ENCODE data around the gene PGF. TPM values are rescaled to one million over a fixed set of nuclear protein-coding genes. Genes with fewer than 3 reads are reported as not detected.

PGF gene
- total RNA-seq, 1 experiment from 2014 or later: 6.4 TPM

- no TSS peak for BruUV-seq (replicated peaks)
These were observed 41.9 kb downstream of the PGF start for GRCh38 chr14:74913393-74913910.

More at GRCh38 chr14:74913393-74913910, 41.9 kb downstream of the PGF start:
- ATAC-seq (no peak), DNase-seq (ENCODE audit: low read depth, low spot score) (no peak)
- TF ChIP-seq ZBTB33 (IDR thresholded peaks at IDR 0.05; ENCODE audit: extremely low read depth, insufficient replicate concordance, low read length) (no peak), ZFX (IDR thresholded peaks at IDR 0.05) (no peak), FOSL1 (IDR thresholded peaks at IDR 0.05; ENCODE audit: low read depth) (no peak), SP1 (IDR thresholded peaks at IDR 0.05; ENCODE audit: low read depth) (no peak), RAD21 (IDR thresholded peaks at IDR 0.05; ENCODE audit: low read depth) (no peak), CTCF (IDR thresholded peaks at IDR 0.05 in 2 of 3, conservative IDR thresholded peaks at IDR 0.05 in 1 of 3; ENCODE audit: borderline replicate concordance in 1 of 3, insufficient read depth in 1 of 3, low read depth in 2 of 3, low read length in 2 of 3) (no peak), ELF1 (IDR thresholded peaks at IDR 0.05; ENCODE audit: borderline replicate concordance, low read depth) (no peak), ZNF274 (IDR thresholded peaks at IDR 0.05; ENCODE audit: low read depth, low read length) (no peak), EZH2phosphoT487 (IDR thresholded peaks at IDR 0.05; ENCODE audit: borderline replicate concordance) (no peak)
- Histone ChIP-seq H2AFZ (ENCODE audit: low read depth, low read length, poor library complexity, severe bottlenecking) (no peak overlapping the region), H3K27me3 (ENCODE audit: insufficient read depth, low read length) (no peaks in the 10 kb centered on the region), H3K9ac (ENCODE audit: low read length) (no peak overlapping the region), H3K27ac (ENCODE audit: low read depth, low read length) (no peak overlapping the region), H3K4me3 (replicated peaks in 1 of 2; ENCODE audit: low read depth in 1 of 2, low read length in 2 of 2) (no peak overlapping the region), H3K36me3 (ENCODE audit: control insufficient read depth in 1 of 2, insufficient read depth in 2 of 2, low read length in 2 of 2) (no peaks in the 10 kb centered on the region), H3K79me2 (ENCODE audit: insufficient read depth, low read length) (no peaks in the 10 kb centered on the region), H3K9me2 (ENCODE audit: insufficient read depth) (no peaks in the 10 kb centered on the region), H4K20me1 (ENCODE audit: insufficient read depth) (no peaks in the 10 kb centered on the region), H3K4me1 (ENCODE audit: control insufficient read depth in 1 of 2, insufficient read depth in 2 of 2, low read length in 2 of 2) (peaks cover 10 to 21% of the 10 kb centered on the region in 2 experiments; a peak in 3 of 4 replicates), H3K9me3 (ENCODE audit: control insufficient read depth in 1 of 2, insufficient read depth in 1 of 2, low read depth in 1 of 2, low read length in 2 of 2) (no peaks in the 10 kb centered on the region), H3K4me2 (ENCODE audit: low read length) (no peak overlapping the region)
- RAD21 ChIA-PET (ENCODE audit: low non-redundant PET in 1 of 2, low total read pairs in 2 of 2, uncharacterized antibody in 2 of 2, unreplicated experiment in 2 of 2): no interaction called here
- CTCF ChIA-PET: no interaction called here
- intact Hi-C loops (cut with micrococcal nuclease): no loop called here
- POLR2A ChIA-PET: no interaction called here
